Activated CD8-positive, alpha-beta T cell treated with anti-CD3 and anti-CD28 coated beads, Interleukin-2, amount 10 ng/mL, durations not matched to agents 7 days and 5 days (primary cell): Measurements from ENCODE around the gene WDPCP. TPM values are rescaled to one million over a fixed set of nuclear protein-coding genes. Genes with fewer than 3 reads are reported as not detected.
A peak's percentile ranks its signal among the peaks of the same experiment; 100 is the strongest.
"Not testable (repeated sequence)": the region's sequence is repeated elsewhere in the genome, so short reads cannot be mapped to it uniquely, and the experiment has no call there.

ENCODE experiments used
- ATAC-seq: fragments of 150-1000 bp; cut with Tn5 transposase; one replicate; pipeline ENCODE4 v1.10.0; 2021; ENCODE audit warnings: moderate library complexity
- CTCF ChIA-PET: fragments of 350-600 bp; sonication (Branson Sonifier 250); formaldehyde crosslinking; loops from one replicate; lab custom pipeline; 2021; ENCODE audit warnings: antibody characterized with exemption; lab: Charles Lee
- POLR2A ChIA-PET: fragments of 350-600 bp; sonication (Branson Sonifier 250); formaldehyde crosslinking; loops from one replicate; lab custom pipeline; 2021; ENCODE audit warnings: antibody characterized with exemption; lab: Charles Lee
- DNase-seq: peaks from one replicate; pipeline ENCODE4 v3.0.0-alpha.2; 2020
- H3K27ac Mint-ChIP-seq: one replicate; pipeline ENCODE4 v1.8.0; 2021; ENCODE audit warnings: mild to moderate bottlenecking, mixed read lengths
- H3K27me3 Mint-ChIP-seq: one replicate; pipeline ENCODE4 v1.8.0; 2021; ENCODE audit warnings: low read depth, mixed read lengths
- H3K36me3 Mint-ChIP-seq: one replicate; pipeline ENCODE4 v1.8.0; 2021; ENCODE audit warnings: low read depth, mixed read lengths
- H3K4me1 Mint-ChIP-seq: one replicate; pipeline ENCODE4 v1.8.0; 2021; ENCODE audit warnings: low read depth, mixed read lengths
- H3K4me3 Mint-ChIP-seq: one replicate; pipeline ENCODE4 v1.8.0; 2021; ENCODE audit warnings: mild to moderate bottlenecking, mixed read lengths
- H3K9me3 Mint-ChIP-seq: one replicate; pipeline ENCODE4 v1.8.0; 2022; ENCODE audit warnings: mixed read lengths; ENCODE audit not compliant: insufficient read depth
- total RNA-seq, 2 experiments: library from RNA; stranded (reverse); gene quantifications; one replicate each; pipeline ENCODE4 v1.2.3, GENCODE V29; 2021

The WDPCP gene
- total RNA-seq, 2 experiments from 2014 or later: 7.6 to 8.8 TPM

DNA sequence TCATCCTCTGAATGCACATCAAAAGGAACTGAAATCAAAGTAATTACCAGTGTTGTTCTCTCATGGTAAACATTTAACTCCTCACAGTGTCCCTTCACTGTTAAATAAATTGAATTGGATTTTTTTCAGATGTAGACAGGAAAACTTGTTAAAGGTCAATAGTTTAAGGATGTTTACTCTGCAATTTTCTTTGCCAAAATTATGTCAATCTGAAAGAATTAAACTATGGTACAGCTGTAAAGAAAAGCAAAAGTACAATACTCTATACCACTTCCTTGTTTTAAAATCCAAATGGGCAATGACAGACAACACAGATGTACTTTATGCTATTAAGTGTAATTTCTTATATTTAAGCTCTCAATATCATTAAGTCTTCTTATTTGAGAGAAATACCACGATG, 153.2 kb downstream of the WDPCP start:
- no peak for DNase-seq

GRCh38 chr2:63434024-63435001, 154.0 kb downstream of the WDPCP start:
- Mint-ChIP-seq H3K9me3 (no peaks in the 10 kb centered on the region), H3K4me1 (no peaks in the 10 kb centered on the region), H3K4me3 (no peak overlapping the region), H3K27me3 (no peaks in the 10 kb centered on the region), H3K36me3 (peaks cover 2% of the 10 kb centered on the region), H3K27ac (no peak overlapping the region)
- POLR2A ChIA-PET: no interaction called here
- CTCF ChIA-PET: interaction anchor here (2.8 kb wide), 1 partner anchor 9 kb away, joined by 10 read pairs; no protein-coding TSS in a partner anchor
- ATAC-seq (no peak), DNase-seq (no peak)

More for the DNA sequence above, 153.2 kb downstream of the WDPCP start:
- Mint-ChIP-seq H3K4me3 (no peak overlapping the region), H3K27ac (no peak overlapping the region), H3K9me3 (no peaks in the 10 kb centered on the region), H3K27me3 (no peaks in the 10 kb centered on the region), H3K4me1 (no peaks in the 10 kb centered on the region), H3K36me3 (peaks cover under 1% of the 10 kb centered on the region)
- ChIA-PET POLR2A (no interaction called here), CTCF (interaction anchor here (2.8 kb wide), 1 partner anchor 10 kb away, joined by 10 read pairs; no protein-coding TSS in a partner anchor)
- ATAC-seq: no peak

- Mint-ChIP-seq H3K36me3 (peaks cover 2% of the 10 kb centered on the region), H3K27ac (no peak overlapping the region), H3K4me1 (no peaks in the 10 kb centered on the region), H3K9me3 (no peaks in the 10 kb centered on the region), H3K27me3 (no peaks in the 10 kb centered on the region), H3K4me3 (no peak overlapping the region)
- CTCF ChIA-PET: interaction anchor here (0.6 to 2.8 kb wide), 3 partner anchors 8 to 645 kb away, joined by 3 to 10 read pairs (median 4); no protein-coding TSS in a partner anchor
- POLR2A ChIA-PET: no interaction called here
- ATAC-seq: no peak
- no peak for DNase-seq
These were observed 155.9 kb downstream of the WDPCP start for GRCh38 chr2:63432373-63432772.

DNA sequence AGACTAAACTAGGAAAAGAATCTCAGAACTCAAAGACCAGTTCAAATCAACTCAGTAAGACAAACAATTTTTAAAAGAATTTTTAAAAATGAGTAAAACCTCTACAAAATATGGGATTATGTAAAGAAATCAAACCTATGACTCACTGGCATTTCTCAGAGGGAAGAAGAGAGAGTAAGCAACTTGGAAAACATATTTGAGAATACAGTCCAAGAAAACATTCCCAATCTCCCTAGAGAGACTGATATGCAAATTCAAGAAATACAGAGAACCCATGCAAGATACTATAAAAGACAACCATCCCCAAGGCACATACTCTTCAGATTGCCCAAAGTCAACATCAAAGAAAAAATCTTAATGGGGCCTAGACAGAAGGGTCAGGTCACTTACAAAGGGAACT, 162.7 kb downstream of the WDPCP start:
- Mint-ChIP-seq H3K36me3 (peaks cover 2% of the 10 kb centered on the region), H3K4me1 (peaks cover 4% of the 10 kb centered on the region), H3K27ac (no peak overlapping the region), H3K4me3 (no peak overlapping the region), H3K9me3 (no peaks in the 10 kb centered on the region), H3K27me3 (no peaks in the 10 kb centered on the region)
- DNase-seq: no peak
- ChIA-PET CTCF (interaction anchor here (0.9 to 1.8 kb wide), 9 partner anchors 8 to 639 kb away, joined by 3 to 10 read pairs (median 5); no protein-coding TSS in a partner anchor), POLR2A (no interaction called here)
- ATAC-seq: no peak

DNA sequence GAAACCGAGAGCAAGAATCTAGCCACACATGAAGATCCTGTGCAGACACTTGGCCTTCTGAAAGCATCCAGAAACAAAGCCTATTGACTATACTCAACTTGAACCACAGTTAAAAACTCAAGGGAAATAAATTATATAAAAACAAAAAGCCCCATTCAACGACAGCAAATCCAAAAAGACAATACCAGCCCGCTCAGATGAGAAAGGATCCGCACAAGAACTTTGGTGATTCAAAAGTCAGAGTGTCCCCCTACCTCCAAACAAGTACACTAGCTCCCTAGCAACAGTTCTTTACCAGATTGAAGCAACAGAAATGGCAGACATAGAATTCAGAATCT, 163.2 kb downstream of the WDPCP start:
- no peak for DNase-seq
- ChIA-PET CTCF (interaction anchor here (0.8 to 1.8 kb wide), 19 partner anchors 9 to 639 kb away, joined by 3 to 10 read pairs (median 5); no protein-coding TSS in a partner anchor), POLR2A (no interaction called here)
- peaks cover 2% of the 10 kb centered on the region for H3K36me3 Mint-ChIP-seq
- no peaks in the 10 kb centered on the region for H3K27me3 Mint-ChIP-seq
- H3K4me3 Mint-ChIP-seq: no peak overlapping the region
- no peaks in the 10 kb centered on the region for H3K9me3 Mint-ChIP-seq
- no peak overlapping the region for H3K27ac Mint-ChIP-seq
- no peak for ATAC-seq
- H3K4me1 Mint-ChIP-seq: peaks cover 4% of the 10 kb centered on the region

- peak; percentile 32 for DNase-seq
- Mint-ChIP-seq H3K9me3 (no peaks in the 10 kb centered on the region), H3K4me3 (no peak overlapping the region), H3K27me3 (no peaks in the 10 kb centered on the region), H3K36me3 (no peaks in the 10 kb centered on the region), H3K27ac (no peak overlapping the region), H3K4me1 (peaks cover 4% of the 10 kb centered on the region)
- peak; percentile 76 for ATAC-seq
- POLR2A ChIA-PET: no interaction called here
- CTCF ChIA-PET: interaction anchor here (0.8 to 1.8 kb wide), 19 partner anchors 9 to 638 kb away, joined by 3 to 10 read pairs (median 5); no protein-coding TSS in a partner anchor
These were observed 163.8 kb downstream of the WDPCP start for GRCh38 chr2:63424329-63425078.

- peaks cover 4% of the 10 kb centered on the region for H3K4me1 Mint-ChIP-seq
These were observed 165.7 kb downstream of the WDPCP start for GRCh38 chr2:63422556-63422955.

GRCh38 chr2:63408530-63408929, 179.7 kb downstream of the WDPCP start:
- Mint-ChIP-seq H3K4me3 (no peak overlapping the region), H3K27ac (no peak overlapping the region), H3K27me3 (no peaks in the 10 kb centered on the region), H3K36me3 (no peaks in the 10 kb centered on the region), H3K4me1 (no peaks in the 10 kb centered on the region), H3K9me3 (no peaks in the 10 kb centered on the region)
- DNase-seq: no peak
- POLR2A ChIA-PET: no interaction called here
- CTCF ChIA-PET: no interaction called here
- ATAC-seq: no peak

More at GRCh38 chr2:63422556-63422955, 165.7 kb downstream of the WDPCP start:
- no peak for DNase-seq
- H3K27me3 Mint-ChIP-seq: no peaks in the 10 kb centered on the region
- H3K27ac Mint-ChIP-seq: no peak overlapping the region
- ChIA-PET POLR2A (no interaction called here), CTCF (interaction anchor here (1.1 to 1.5 kb wide), 2 partner anchors 10 to 16 kb away, joined by 3 to 6 read pairs; no protein-coding TSS in a partner anchor)
- H3K4me3 Mint-ChIP-seq: no peak overlapping the region
- ATAC-seq: no peak
- H3K9me3 Mint-ChIP-seq: no peaks in the 10 kb centered on the region
- no peaks in the 10 kb centered on the region for H3K36me3 Mint-ChIP-seq

DNA sequence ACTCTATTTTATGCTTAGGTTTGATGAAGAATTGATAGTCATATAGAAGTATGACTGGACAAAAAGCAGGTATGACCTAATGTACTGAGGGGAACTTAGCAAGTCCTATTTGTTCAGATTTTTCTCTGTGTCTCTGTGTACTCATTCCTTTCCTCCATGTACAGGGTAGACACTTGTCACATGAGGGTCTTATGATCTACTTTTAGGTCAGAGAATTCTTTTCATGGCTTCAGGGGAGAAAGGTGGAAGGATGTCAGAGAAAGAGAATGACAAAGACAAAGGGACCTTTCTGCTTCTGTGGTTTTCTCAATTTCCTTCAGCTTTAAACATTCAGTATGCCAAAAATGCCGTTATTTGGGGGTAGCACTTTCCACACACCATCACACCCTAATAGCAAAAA, 181.6 kb downstream of the WDPCP start:
- ATAC-seq: no peak
- no peaks in the 10 kb centered on the region for H3K36me3 Mint-ChIP-seq
- no peak overlapping the region for H3K4me3 Mint-ChIP-seq
- CTCF ChIA-PET: interaction anchor here (1.9 kb wide), 1 partner anchor 16 kb away, joined by 6 read pairs; no protein-coding TSS in a partner anchor
- no peaks in the 10 kb centered on the region for H3K27me3 Mint-ChIP-seq
- peaks cover 7% of the 10 kb centered on the region for H3K9me3 Mint-ChIP-seq
- no peaks in the 10 kb centered on the region for H3K4me1 Mint-ChIP-seq
- DNase-seq: no peak
- POLR2A ChIA-PET: no interaction called here
- no peak overlapping the region for H3K27ac Mint-ChIP-seq

GRCh38 chr2:63403820-63404219, 184.5 kb downstream of the WDPCP start:
- no peaks in the 10 kb centered on the region for H3K36me3 Mint-ChIP-seq
- CTCF ChIA-PET: no interaction called here
- H3K27me3 Mint-ChIP-seq: no peaks in the 10 kb centered on the region
- H3K27ac Mint-ChIP-seq: no peak overlapping the region
- H3K4me3 Mint-ChIP-seq: no peak overlapping the region
- H3K4me1 Mint-ChIP-seq: no peaks in the 10 kb centered on the region
- H3K9me3 Mint-ChIP-seq: peaks cover 7% of the 10 kb centered on the region
- DNase-seq (no peak), ATAC-seq (no peak)
- POLR2A ChIA-PET: no interaction called here

GRCh38 chr2:63402889-63403288, 185.4 kb downstream of the WDPCP start:
- H3K27me3 Mint-ChIP-seq, H3K27ac Mint-ChIP-seq, POLR2A ChIA-PET, H3K36me3 Mint-ChIP-seq, H3K4me1 Mint-ChIP-seq, H3K4me3 Mint-ChIP-seq, ATAC-seq, H3K9me3 Mint-ChIP-seq, CTCF ChIA-PET, DNase-seq: not testable (repeated sequence)
